DMS153 (cell line): Measurements from ENCODE around the gene STARD3NL.

Experiments used
- DNase-seq: peaks from one replicate; lab custom pipeline; 2025; lab: John Stamatoyannopoulos, UW

STARD3NL gene

GRCh38 chr7:38185395-38186307 is 7.6 kb downstream of the STARD3NL start:
- no peak for DNase-seq

- DNase-seq, result no peak
Measured at GRCh38 chr7:38186593-38187314, 8.7 kb downstream of the STARD3NL start.

- DNase-seq, result no peak
Measured at GRCh38 chr7:38187794-38188440, 9.9 kb downstream of the STARD3NL start.

- DNase-seq, result no peak
Measured at GRCh38 chr7:38189231-38189938, 11.3 kb downstream of the STARD3NL start.

GRCh38 chr7:38190011-38190410 is 12.0 kb downstream of the STARD3NL start:
- DNase-seq, result no peak

GRCh38 chr7:38191791-38192190 is 13.7 kb downstream of the STARD3NL start:
- DNase-seq, result no peak

GRCh38 chr7:38192327-38192726 is 14.3 kb downstream of the STARD3NL start:
- DNase-seq, result no peak

GRCh38 chr7:38195804-38196595 is 18.0 kb downstream of the STARD3NL start:
- no peak for DNase-seq

- no peak for DNase-seq
Measured at GRCh38 chr7:38198366-38198765, 20.3 kb downstream of the STARD3NL start.

- no peak for DNase-seq
Measured at GRCh38 chr7:38199154-38199553, 21.1 kb downstream of the STARD3NL start.

GRCh38 chr7:38199782-38200181 is 21.7 kb downstream of the STARD3NL start:
- no peak for DNase-seq

GRCh38 chr7:38206071-38206470 is 28.0 kb downstream of the STARD3NL start:
- no peak for DNase-seq

- DNase-seq, result no peak
Measured at GRCh38 chr7:38207843-38208242, 29.8 kb downstream of the STARD3NL start.

- no peak for DNase-seq
Measured at GRCh38 chr7:38211486-38211885, 33.4 kb downstream of the STARD3NL start.

GRCh38 chr7:38211940-38212339 is 33.9 kb downstream of the STARD3NL start:
- DNase-seq, result no peak

- no peak for DNase-seq
Measured at GRCh38 chr7:38215115-38215514, 37.1 kb downstream of the STARD3NL start.

- DNase-seq, result peak; percentile 66
Measured at GRCh38 chr7:38215735-38216670, 38.0 kb downstream of the STARD3NL start.

- no peak for DNase-seq
Measured at GRCh38 chr7:38217672-38218071, 39.6 kb downstream of the STARD3NL start.

GRCh38 chr7:38220452-38220851 is 42.4 kb downstream of the STARD3NL start:
- DNase-seq, result no peak

- DNase-seq, result peak; percentile 55
Measured at GRCh38 chr7:38222481-38223096, 44.5 kb downstream of the STARD3NL start.
